T-helper 9 cell (primary cell): ENCODE results near the gene ZNF648.
A peak's percentile ranks its signal among the peaks of the same experiment; 100 is the strongest.
"Not testable (repeated sequence)": the region's sequence is repeated elsewhere in the genome, so short reads cannot be mapped to it uniquely, and the experiment has no call there.

ENCODE experiments used
- DNase-seq: peaks from one replicate; pipeline ENCODE4 v3.0.0-alpha.2; 2020

The ZNF648 gene

DNA sequence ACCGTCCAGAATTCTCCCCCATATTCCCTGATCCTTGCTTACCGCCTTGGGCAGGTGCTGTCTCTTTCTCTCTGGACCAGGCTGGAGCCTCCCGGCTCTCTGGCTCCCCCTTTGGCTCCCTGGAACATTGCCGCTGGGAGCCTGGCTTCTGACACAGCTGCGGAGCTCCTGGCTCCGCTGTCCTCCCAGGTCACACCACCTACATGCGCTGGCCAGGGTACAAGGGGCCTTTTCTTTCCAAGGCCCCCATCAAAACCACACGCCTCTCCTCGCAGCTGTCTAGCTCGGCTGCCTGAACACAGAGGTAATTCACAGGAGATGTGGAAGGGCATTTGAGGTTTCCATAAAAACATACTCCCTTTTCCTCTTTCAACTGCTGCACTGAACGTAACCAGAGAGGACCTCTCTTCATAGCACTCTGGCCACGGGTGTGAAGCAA is 7.5 kb upstream of the ZNF648 start:
- DNase-seq: peak; percentile 20

DNA sequence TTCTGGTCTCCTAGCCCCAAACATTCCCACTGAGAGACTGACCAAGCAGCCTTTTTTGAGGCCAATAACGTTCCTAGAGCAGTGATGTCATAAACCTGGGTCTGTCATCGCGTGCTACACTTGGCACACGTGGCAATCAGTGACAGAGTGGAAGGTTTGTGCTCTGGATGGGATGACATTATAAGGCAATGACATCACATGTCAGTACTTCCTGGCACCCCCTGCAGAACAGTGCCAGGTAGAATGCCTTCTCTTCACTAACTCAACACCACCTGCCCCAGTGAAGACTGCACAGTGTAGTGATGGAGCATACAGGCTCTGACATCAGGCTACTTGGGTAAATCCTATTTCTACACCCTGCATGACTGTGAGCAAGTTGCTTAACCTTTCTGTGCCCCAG is 5.4 kb upstream of the ZNF648 start:
- no peak for DNase-seq

DNA sequence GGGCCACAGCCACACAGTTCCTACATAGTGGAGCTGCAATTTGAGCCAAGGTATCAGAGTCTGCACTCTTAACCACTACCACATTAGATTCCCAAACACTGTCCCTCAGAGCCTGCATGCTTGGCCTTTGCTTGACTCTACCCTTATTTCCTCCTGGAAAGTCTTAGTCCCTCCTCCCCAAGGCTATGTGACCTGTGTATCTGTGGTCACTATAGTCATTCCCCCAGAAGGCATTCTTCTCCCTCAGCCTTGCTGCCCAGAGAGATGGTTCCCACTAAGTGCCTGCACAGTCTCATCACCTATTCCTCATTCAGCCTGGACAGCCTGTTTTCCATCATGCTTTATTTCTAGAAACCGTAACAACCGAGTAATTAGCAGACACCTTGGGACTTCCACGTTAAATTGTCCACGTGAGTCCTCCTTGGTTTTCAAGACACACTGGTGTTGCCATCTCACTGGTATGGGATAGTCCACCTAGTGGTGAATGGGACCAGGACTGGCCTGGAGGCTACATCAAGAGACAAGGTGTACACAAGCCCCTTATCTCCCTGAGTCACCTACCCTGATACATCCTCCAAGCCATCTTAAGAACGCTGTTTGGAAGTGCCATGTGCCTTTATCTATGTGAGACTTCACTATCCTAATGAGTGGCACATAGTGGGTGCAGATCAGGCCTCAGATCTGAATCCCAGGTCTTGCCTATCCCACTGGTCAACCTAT is 3.8 kb upstream of the ZNF648 start:
- DNase-seq: no peak

DNA sequence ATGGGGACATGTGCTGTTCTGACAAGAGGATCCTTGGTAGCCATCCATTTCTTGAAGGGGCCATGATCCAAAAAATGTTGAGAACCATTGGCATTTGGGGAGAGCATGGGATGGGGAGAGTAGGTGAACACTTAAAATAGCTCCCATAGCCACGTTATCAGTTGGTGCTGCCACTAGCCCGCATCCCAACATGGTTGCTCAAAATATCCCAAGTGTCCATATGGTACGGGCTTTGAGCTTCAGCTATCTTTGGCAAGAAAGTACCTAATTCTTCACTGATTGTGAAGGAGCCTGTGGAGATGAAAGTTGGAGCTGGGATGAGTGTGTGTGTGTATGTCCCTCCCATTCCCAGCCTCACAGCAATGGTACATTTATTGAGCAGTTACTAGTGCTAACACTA is 3.1 kb upstream of the ZNF648 start:
- DNase-seq: no peak

DNA sequence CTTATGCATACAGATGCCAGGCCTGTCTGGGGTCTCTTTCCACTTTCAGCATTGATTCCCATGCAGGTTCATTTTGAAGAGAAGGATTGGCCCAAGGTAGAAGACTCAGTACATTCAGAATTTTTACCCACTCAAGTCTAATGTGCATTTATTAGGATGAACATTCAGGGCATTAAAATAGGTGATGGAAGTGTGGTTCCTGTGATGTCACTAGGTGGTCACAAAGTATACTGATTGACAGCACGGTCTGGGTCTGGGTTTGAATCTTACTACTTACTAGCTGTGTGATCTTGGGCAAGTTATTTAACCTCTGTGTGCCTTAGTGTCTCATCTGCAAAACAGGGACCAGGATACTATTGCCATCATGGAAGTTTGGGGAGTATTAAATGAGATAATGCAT is 711 bp upstream of the ZNF648 start:
- no peak for DNase-seq

DNA sequence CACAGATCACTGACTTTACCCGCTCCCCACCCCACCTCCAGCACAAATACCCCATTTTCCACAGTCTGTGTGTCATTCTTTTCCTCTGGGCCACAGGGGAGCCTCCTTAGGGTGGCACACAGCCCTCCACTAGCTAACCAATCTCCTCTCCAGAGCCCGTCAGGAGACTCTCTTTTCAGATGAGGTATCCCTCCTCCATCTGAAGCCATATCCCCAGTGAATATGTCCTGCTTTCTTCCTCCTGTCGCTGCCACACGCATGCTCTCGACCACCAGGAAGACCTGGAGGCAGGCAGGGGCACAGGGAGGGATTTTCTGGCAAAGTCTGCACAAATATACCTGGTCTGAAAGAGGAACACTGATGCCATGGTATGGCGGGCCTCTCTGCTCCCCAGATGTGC is 635 bp downstream of the ZNF648 start:
- DNase-seq: no peak

DNA sequence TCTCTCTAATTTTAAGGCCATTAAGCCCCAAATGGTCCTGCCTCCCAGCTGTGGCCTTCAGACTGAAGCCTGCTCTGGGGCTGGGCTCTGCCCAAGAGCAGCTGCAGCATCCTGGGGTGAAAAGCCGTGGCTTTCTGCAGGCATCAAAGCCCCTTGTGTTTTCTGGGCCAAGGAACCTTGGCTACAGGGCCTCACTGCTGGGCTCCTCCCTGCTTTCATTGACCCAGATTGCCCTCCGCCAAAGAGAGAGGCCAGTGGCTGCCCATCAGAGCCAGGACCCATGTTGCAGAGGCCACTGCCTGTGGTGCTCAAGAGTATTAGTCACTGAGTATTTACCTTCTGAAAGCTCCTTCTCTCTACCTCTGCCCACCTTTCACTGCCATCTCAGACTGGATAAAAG is 1.6 kb downstream of the ZNF648 start:
- DNase-seq: no peak

DNA sequence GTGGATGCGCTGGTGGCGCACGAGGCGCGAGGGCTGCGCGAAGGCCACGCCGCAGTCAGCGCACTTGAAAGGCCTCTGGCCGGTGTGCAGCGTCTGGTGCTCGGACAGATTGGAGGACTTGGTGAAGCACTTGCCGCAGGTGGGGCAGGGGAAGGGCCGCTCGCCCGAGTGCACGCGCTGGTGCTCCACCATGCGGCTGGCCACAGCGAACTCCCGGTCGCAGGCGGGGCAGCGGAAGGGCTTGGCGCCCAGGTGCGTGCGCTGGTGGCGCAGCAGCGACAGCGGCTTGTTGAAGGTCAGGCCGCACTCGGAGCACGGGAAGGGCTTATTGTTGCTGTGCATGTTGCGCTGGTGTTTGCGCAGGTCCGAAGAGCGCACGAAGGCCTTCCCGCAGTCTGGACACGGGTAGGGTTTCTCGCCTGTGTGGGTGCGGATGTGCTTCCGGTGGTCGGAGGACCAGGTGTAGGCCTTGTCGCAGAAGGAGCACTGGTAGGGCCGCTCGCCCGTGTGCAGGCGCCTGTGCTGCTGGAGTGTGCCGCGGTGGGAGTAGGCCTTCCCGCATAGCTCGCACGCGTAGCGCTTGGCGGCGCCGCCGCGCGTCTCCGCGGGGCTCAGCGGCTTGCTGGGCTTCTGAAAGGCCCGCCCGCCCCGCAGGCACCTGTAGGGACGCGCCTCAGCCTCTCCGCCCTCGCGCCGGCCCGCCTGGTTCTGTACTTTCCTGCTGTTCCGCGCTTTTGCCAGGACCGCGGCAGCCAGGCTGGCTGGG is 4.7 kb downstream of the ZNF648 start:
- no peak for DNase-seq

DNA sequence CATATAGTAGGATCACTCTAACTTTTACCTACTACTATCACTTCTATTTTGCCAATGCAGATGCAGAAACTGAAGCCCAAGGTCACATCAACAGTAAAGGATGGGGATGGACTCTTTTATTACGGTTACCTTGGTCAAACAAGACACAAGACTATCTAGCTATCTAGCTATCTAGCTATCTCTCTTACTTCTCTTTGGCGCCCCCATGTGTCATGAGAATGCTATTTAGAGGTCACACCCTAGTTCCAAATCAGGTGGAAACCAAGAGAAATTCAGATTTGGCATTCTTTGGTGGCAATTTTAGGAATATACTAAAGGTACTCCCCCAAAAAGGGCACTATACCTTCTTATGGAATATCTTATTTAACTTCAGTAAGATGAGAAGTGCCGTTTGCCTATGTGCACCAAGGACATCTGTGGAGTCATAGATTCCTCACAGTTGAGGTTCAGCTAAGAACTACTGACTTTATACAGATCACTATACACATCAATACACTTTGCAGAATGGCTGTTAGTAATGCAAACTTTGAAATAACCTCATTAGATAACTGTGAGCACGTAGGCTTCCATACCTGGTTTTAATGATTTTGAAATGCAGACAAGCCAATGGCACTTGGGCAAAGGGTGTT is 6.7 kb downstream of the ZNF648 start:
- peak; percentile 54 for DNase-seq

DNA sequence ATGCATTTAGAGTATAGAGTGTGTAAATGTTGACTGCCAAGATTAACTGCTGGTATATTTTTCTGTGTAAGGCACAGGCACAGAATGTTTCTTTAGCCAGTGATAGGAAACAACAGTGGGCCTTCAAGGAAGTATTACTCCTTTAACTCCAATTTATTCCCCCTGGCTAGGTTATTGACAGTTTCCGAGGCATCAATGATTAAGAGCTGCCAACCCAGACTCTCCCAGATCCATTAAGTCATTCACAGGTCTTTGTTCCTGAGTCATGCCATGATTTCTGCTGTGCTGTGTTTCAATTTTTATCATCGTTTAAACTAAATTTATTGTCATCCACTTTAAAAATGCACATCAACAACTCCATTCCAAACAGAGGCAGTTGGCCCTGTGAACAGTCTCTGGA is 9.2 kb downstream of the ZNF648 start:
- DNase-seq: no peak

DNA sequence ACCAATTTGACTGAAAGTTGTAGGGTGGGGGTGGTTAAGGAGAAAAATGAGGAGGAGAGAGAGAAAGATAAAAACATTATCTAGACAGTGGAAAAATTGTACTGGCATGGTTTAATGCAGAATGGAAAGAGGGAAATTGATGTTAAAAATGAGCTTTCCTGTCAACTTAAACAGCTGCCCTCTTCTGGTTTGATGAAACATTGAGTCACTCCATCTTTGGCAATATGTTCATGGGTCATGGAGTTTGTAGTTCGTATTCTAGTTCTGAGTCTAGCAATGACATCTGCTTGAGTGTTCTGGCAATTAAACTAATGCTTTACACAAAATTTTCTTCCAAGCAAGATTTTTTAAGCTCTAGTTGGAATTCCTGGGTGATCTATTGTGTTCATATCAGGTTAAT is 9.6 kb downstream of the ZNF648 start:
- DNase-seq: no peak

DNA sequence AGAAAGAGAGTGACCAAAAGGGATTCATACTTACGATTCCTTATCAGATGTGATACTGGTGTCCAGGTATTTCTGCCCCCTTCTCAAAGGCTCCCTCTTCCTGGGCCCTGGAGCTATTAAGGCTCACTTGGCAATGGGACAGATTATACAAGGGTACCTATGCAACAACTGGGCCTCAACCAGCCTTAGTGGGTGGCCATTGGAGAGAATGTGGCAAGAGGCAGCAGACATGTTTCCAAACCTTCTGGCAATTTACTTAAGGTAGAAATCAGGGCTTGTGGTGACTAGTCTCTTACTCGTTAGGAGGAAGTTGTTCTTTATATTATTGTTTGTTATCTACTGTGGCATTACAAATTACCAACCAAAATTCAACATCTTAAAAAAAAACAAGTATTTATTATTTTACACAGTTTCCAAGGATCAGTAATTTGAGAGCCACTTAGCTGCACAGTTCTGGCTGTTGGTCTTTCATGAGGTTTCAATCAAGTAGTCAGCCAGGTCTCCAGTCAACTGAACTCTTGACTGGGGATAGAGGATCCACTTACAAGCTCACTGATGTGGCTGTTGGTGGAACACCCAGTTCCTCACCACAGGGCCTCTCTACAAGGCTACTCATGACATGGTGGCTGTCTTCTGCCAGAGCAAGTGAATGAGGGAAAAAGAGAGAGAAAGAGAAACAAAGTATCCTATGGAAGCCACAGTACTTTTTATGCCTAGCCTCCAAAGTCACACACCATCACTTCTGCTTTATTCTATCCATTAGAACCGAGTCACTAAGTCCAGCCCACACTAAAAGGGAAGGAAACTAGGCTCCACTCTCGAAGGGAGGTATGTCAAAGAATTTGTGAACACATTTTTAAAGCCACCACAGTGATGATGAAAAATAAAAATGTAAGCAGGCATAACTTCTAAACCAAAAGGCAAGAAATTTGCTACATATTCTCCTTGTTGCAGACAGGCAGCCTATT is 10.7 kb downstream of the ZNF648 start:
- no peak for DNase-seq

DNA sequence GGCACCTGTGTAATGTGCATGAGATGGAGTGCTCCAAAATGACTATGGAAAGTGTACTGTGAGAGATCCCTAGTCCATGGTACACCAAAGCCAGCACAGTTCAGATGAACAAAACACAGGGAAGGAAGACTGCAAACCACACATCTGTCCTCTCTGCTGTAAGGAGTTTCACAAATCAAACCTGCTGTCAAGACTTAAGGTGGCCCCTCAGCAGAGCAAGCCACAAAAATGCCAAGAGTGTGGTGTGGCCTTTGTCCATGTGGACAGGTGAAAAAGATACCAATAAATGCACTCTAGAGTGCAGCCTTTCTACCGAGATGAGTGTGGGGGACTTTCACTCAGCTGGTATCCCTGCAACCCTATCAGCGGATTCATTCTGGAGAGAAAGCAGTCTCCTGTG is 12.9 kb downstream of the ZNF648 start:
- DNase-seq: no peak

DNA sequence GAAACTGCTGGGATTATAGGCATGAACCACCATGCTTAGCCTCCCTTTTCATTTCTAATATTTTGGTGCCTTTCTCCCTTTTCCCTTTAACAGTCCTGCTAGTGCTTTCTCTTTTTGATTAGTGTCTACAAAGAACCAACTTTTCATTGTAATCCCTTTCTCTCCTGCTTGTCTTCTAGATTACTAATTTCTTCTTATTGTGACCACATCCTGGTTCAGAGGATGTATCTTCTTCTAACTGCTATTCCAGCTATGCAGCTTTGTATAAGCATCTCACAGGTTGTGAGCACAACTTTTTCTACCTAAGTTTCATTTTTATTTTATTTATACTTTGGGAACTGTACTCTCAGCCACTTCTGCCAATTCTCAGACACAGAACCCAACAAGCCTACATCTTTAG is 14.7 kb downstream of the ZNF648 start:
- DNase-seq: no peak

DNA sequence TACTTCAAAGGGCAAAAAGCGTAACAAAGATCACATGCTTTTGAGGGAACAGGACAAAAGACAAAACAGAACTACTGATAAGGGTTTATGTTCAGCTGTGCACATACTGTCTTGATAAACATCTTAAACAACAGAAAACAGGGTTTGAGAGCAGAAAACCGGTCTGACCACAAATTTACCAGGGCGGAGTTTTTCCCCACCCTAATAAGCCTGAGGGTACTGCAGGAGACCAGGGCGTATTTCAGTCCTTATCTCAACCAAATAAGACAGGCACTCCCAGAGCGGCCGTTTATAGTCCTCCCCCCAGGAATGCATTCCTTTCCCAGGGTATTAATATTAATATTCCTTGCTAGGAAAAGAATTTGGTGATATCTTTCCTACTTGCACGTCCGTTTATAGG is 16.0 kb downstream of the ZNF648 start:
- DNase-seq: not testable (repeated sequence)

DNA sequence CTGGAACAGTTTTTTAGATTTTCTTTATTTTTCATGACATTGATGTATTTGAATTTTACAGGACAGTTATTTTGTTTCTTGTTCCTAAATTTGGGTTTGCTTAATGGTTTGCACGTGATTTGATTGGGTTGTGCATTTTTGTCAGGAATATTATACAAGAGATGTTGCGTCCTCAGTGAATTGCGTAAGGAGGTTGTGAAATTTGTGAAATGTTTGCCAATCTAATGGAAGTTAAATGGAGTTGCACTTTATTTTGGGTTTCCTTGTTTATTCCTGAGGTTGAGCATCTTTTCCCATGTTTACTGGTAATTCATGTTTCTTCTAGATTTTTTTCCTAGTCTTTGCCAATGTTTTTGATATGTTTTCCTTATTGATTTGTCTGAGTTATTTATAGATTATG is 19.9 kb downstream of the ZNF648 start:
- no peak for DNase-seq

DNA sequence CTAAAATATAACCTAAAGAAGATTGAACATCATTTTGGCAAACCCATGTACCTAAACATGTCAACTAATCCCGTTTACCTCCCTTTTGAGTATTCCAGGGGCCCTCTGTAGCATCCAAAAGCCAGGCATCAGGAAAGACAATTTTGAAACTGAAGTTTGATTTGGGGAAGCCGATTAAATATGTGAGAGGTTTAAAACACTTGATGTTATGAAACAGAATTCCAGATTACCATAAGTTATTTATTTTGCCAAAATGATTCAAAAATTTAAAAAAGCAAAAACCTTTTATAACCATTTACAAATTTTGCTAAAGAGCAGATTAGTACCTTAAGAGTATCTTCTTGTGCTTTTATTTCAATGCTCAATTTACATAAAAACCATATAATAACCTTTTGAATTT is 23.3 kb downstream of the ZNF648 start:
- DNase-seq: no peak

DNA sequence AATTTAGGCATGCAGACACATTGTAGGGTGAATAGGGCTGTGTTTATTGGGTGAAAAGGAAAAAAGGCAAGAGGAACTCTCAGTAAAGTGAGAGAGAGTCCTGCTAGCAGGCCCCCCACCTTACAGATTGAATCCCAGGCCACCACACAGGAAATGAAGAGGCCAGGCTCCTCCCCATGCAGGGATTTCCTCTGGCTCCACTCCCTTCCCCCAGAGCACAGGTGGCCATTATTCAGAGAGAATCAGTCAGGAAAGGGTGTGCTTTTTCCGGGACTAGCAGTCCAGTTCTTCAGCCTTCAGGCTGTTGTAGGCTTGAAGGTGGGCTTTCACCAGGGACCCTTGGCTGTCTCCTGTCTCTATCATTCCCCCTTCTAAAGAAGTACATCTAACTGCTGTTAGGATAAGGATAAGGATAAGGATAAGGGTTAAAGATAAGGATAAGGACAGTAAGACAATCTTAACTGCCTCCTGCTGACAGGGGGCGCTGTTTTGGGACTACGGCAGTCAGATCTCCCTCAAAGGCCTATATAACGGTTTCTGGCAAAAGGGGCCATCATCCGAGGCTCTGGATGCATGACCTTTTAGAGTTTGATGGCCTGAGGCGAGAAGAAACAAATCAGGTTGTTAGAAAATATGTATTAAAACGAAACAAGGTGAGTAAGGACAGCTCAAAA is 26.3 kb downstream of the ZNF648 start:
- no peak for DNase-seq

DNA sequence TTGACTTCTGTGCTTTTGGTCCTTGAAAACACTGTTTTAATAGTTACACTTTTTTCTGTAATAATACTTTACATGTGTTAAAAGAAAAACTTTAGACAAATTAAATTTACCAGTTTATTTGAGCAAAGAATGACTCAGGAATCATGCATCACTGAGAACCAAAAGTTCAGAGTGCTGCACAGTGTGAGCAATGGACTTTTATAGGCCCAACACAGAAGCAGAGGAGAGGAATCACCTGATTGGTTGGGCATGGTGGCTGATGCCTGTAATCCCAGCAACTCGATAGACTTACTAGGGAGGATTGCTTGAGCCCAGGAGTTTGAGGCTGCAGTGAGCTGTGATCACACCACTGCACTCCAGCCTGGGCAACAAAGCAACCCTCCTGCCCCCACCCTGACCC is 29.3 kb downstream of the ZNF648 start:
- no peak for DNase-seq

DNA sequence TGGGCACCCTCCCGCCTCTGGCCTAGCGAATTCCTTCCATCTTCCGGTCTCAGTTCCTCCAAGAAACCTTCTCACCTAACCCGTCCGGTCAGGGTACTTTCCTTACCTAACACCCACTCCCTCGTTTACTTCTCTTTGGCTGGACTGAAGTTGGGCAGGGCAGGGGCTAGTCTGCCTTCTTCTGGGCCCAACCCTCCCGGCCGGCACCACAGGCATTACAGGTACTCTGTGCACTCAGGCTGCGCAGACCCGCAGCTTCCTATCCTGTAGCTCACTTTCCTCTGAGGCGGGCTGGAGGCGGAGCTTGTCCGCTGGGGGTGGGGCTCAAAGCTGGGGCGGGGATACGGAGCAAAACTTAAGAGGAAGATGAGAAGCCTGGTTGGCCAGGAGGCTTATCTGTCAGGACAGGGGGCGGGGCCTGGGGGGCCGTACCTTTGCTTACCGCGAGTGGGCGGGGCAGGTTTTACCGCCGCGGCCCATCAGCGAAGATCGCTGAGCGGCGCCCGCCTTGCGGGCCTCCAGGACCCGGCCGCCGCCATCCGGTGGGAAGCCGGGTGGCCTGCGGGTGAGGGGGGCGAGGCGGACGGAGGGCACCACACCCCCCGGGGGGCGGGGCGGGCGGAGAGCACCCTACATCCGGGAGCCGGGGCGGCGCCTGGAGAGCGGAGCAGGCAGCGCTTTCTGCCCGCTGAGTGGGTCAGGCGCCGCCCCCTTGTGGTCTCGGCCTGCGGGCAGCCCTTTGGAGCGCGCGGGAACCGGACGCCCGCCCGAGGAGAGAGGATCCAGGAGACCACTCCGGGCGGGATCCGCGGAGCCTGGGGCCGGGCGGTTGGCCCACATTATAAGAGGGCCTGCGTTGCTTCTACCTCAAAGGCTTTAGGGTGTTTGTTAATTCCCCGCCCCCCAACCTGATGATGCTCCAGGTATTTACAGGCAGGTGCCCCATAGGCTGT is 31.9 kb downstream of the ZNF648 start:
- DNase-seq: peak; percentile 98

DNA sequence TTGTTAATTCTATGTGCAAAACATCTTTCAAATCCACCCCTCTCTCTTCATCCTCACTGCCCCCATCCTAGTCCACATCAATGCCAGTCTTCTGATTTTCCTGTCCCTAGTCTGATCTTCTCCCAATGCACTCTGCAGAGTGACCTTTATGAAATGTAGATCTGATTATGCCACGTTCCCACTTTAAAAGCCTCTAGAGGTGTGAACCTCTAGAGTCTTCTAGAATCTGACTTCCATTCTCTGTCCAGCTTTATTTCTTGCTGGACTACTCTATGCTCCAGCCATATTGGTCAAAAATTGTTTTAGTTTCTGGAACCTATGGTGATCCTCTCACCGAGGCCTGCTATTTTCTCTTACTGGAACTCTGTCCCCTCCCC is 32.5 kb downstream of the ZNF648 start:
- DNase-seq: no peak
